ENCODE data around the gene HINT1. TPM values are rescaled to one million over a fixed set of nuclear protein-coding genes. Genes with fewer than 3 reads are reported as not detected.

Gene HINT1
- total RNA-seq, 1 donor from 2014 or later, result 180 TPM

GRCh38 chr5:131209506-131210150, 44.6 kb upstream of the HINT1 start:
- Mint-ChIP-seq H3K27ac (ENCODE audit: unreplicated experiment) (no peak overlapping the region), H3K36me3 (ENCODE audit: unreplicated experiment) (no peaks in the 10 kb centered on the region), H3K27me3 (ENCODE audit: unreplicated experiment) (peaks cover 4% of the 10 kb centered on the region), H3K4me1 (ENCODE audit: low read depth, unreplicated experiment) (peaks cover 10% of the 10 kb centered on the region), H3K4me3 (ENCODE audit: unreplicated experiment) (no peak overlapping the region), H3K9me3 (ENCODE audit: unreplicated experiment) (peaks cover 3% of the 10 kb centered on the region)
- TF ChIP-seq, protein P1, sequence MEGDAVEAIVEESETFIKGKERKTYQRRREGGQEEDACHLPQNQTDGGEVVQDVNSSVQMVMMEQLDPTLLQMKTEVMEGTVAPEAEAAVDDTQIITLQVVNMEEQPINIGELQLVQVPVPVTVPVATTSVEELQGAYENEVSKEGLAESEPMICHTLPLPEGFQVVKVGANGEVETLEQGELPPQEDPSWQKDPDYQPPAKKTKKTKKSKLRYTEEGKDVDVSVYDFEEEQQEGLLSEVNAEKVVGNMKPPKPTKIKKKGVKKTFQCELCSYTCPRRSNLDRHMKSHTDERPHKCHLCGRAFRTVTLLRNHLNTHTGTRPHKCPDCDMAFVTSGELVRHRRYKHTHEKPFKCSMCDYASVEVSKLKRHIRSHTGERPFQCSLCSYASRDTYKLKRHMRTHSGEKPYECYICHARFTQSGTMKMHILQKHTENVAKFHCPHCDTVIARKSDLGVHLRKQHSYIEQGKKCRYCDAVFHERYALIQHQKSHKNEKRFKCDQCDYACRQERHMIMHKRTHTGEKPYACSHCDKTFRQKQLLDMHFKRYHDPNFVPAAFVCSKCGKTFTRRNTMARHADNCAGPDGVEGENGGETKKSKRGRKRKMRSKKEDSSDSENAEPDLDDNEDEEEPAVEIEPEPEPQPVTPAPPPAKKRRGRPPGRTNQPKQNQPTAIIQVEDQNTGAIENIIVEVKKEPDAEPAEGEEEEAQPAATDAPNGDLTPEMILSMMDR (IDR thresholded peaks at IDR 0.05; ENCODE audit: partially characterized antibody, unreplicated experiment), result no peak
- no peak for DNase-seq

DNA sequence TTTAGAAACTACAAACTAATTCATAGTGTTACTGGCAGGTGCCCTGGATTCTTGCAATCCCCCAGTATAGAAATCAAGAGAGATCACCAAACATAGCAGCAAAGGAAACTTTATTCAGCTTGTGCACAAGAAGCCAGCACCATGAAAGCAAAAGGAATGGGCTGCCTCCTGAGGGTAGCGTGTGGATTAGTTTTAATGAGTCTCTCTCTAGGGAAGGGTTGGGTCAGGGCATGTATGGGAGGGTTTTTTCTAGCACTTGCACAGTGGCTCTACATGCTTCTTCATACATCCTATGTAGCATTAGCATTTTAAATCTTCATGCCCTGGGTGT, 44.1 kb upstream of the HINT1 start:
- H3K9me3 Mint-ChIP-seq (ENCODE audit: unreplicated experiment), result peaks cover 3% of the 10 kb centered on the region
- H3K27me3 Mint-ChIP-seq (ENCODE audit: unreplicated experiment), result peaks cover 4% of the 10 kb centered on the region
- peaks cover 8% of the 10 kb centered on the region for H3K4me1 Mint-ChIP-seq (ENCODE audit: low read depth, unreplicated experiment)
- H3K4me3 Mint-ChIP-seq (ENCODE audit: unreplicated experiment), result no peak overlapping the region
- no peak for DNase-seq
- no peaks in the 10 kb centered on the region for H3K36me3 Mint-ChIP-seq (ENCODE audit: unreplicated experiment)
- TF ChIP-seq, protein P1 (IDR thresholded peaks at IDR 0.05; ENCODE audit: partially characterized antibody, unreplicated experiment), result no peak
- H3K27ac Mint-ChIP-seq (ENCODE audit: unreplicated experiment), result no peak overlapping the region

GRCh38 chr5:131206772-131207171, 41.7 kb upstream of the HINT1 start:
- H3K9me3 Mint-ChIP-seq (ENCODE audit: unreplicated experiment), result peaks cover 3% of the 10 kb centered on the region
- H3K4me1 Mint-ChIP-seq (ENCODE audit: low read depth, unreplicated experiment), result peaks cover 8% of the 10 kb centered on the region
- H3K4me3 Mint-ChIP-seq (ENCODE audit: unreplicated experiment), result no peak overlapping the region
- TF ChIP-seq, protein P1 (IDR thresholded peaks at IDR 0.05; ENCODE audit: partially characterized antibody, unreplicated experiment), result no peak
- no peak for DNase-seq
- peaks cover 4% of the 10 kb centered on the region for H3K27me3 Mint-ChIP-seq (ENCODE audit: unreplicated experiment)
- no peak overlapping the region for H3K27ac Mint-ChIP-seq (ENCODE audit: unreplicated experiment)
- no peaks in the 10 kb centered on the region for H3K36me3 Mint-ChIP-seq (ENCODE audit: unreplicated experiment)

DNA sequence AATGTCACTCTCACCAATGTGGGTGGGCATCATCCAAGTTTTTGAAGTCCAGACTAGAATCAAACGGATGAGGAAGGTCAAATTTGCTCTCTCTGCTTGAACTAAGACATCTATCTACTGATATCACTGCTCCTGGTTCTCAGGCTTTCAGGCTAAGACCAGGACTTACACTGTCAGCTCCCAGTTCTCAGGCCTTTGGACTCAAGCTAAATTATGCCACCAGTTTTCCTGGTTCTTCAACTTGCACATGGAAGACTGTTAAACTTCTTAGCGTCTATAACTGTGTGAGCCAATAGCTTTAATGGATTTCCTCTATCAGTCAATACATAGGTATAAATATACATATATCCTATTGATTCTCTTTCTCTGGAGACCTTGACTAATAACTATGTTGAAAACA, 41.0 kb upstream of the HINT1 start:
- TF ChIP-seq, protein P1 (IDR thresholded peaks at IDR 0.05; ENCODE audit: partially characterized antibody, unreplicated experiment), result no peak
- H3K27ac Mint-ChIP-seq (ENCODE audit: unreplicated experiment), result no peak overlapping the region
- no peaks in the 10 kb centered on the region for H3K36me3 Mint-ChIP-seq (ENCODE audit: unreplicated experiment)
- H3K4me1 Mint-ChIP-seq (ENCODE audit: low read depth, unreplicated experiment), result peaks cover 8% of the 10 kb centered on the region
- no peak overlapping the region for H3K4me3 Mint-ChIP-seq (ENCODE audit: unreplicated experiment)
- peaks cover 4% of the 10 kb centered on the region for H3K27me3 Mint-ChIP-seq (ENCODE audit: unreplicated experiment)
- H3K9me3 Mint-ChIP-seq (ENCODE audit: unreplicated experiment), result peaks cover 3% of the 10 kb centered on the region
- DNase-seq, result no peak

DNA sequence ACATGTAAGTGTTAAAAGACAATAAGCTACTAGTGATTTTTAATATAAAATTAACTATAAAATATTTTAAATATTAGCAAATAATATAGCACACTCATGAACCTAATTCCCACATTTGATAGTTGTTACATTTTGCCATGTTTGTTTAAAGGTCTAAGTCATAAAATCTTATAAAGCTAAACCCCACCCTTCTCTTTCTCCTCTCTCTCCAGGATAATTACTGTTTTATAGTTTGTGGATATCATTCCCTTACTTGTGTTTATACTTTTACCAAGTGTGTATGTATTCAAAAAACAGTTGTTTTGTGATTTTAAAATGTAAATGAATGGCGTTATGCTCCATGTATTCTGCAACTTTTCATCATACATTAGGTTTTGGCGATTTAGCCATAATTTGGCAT, 39.9 kb upstream of the HINT1 start:
- Mint-ChIP-seq H3K4me3 (ENCODE audit: unreplicated experiment) (no peak overlapping the region), H3K36me3 (ENCODE audit: unreplicated experiment) (no peaks in the 10 kb centered on the region), H3K9me3 (ENCODE audit: unreplicated experiment) (no peaks in the 10 kb centered on the region), H3K4me1 (ENCODE audit: low read depth, unreplicated experiment) (peaks cover 7% of the 10 kb centered on the region), H3K27me3 (ENCODE audit: unreplicated experiment) (peaks cover 2% of the 10 kb centered on the region), H3K27ac (ENCODE audit: unreplicated experiment) (no peak overlapping the region)
- DNase-seq, result no peak
- TF ChIP-seq, protein P1 (IDR thresholded peaks at IDR 0.05; ENCODE audit: partially characterized antibody, unreplicated experiment), result no peak
